ENCODE measurements around the gene NID2.

DNA sequence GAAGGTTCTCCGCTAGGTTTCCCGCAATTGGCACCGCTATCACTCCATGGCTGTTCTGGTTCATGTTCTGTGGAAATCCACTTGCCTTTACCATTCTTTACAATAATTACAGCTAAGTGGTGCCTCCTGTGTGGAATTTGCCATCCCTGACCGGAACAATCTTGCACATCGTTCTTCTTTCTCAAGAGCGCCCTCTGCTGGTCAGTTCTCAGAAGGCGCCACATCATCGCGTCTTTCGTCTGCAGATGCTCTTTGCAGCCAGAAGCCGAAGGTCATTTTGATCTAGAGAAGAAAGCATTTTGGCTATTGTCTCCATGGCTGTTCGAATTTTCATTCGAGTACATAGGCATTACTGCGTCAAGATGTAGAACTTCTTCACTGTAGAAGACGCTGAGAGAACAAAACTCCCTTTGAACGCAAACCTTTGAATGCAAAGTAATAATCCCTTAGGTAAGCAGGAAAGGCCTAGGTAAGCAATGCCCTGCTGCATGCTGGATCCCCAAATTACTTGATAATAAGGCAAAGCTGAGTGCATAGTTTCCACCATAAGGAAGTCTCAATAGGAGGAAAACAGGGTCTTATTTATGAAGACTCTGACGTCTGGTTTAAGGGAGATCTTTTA, 89.7 kb downstream of the NID2 start:
- TF ChIP-seq SIN3A (IDR thresholded peaks at IDR 0.05; ENCODE audit: low read depth, low read length) (no peak), MYC (IDR thresholded peaks at IDR 0.05; ENCODE audit: insufficient read depth, insufficient read length, insufficient replicate concordance, low read length, severe bottlenecking) (no peak), RCOR1 (conservative IDR thresholded peaks at IDR 0.05; ENCODE audit: low read depth, low read length) (no peak)
- TF ChIP-seq, protein P1, sequence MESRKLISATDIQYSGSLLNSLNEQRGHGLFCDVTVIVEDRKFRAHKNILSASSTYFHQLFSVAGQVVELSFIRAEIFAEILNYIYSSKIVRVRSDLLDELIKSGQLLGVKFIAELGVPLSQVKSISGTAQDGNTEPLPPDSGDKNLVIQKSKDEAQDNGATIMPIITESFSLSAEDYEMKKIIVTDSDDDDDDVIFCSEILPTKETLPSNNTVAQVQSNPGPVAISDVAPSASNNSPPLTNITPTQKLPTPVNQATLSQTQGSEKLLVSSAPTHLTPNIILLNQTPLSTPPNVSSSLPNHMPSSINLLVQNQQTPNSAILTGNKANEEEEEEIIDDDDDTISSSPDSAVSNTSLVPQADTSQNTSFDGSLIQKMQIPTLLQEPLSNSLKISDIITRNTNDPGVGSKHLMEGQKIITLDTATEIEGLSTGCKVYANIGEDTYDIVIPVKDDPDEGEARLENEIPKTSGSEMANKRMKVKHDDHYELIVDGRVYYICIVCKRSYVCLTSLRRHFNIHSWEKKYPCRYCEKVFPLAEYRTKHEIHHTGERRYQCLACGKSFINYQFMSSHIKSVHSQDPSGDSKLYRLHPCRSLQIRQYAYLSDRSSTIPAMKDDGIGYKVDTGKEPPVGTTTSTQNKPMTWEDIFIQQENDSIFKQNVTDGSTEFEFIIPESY (IDR thresholded peaks at IDR 0.05) = no peak
- TF ChIP-seq, protein P2, sequence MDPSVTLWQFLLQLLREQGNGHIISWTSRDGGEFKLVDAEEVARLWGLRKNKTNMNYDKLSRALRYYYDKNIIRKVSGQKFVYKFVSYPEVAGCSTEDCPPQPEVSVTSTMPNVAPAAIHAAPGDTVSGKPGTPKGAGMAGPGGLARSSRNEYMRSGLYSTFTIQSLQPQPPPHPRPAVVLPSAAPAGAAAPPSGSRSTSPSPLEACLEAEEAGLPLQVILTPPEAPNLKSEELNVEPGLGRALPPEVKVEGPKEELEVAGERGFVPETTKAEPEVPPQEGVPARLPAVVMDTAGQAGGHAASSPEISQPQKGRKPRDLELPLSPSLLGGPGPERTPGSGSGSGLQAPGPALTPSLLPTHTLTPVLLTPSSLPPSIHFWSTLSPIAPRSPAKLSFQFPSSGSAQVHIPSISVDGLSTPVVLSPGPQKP (IDR thresholded peaks at IDR 0.05; ENCODE audit: low read depth, low read length) = no peak

Measured in GM12878 (cell line).